A549 (cell line): ENCODE results near the gene KCNQ5. TPM values are rescaled to one million over a fixed set of nuclear protein-coding genes. Genes with fewer than 3 reads are reported as not detected.

Experiments
- ATAC-seq, 2 experiments: fragments of 200-7000 bp in 1 of 2; fragments of >200 bp in 1 of 2; cut with Nextera tagmentation in 1 of 2; cut with Tn5 transposase in 1 of 2; 3 replicates each; pipeline versions ENCODE4 v1.8.0 to v1.9.1; 2018 to 2020; ENCODE audit warnings: mild to moderate bottlenecking in 1 of 2, moderate library complexity in 1 of 2
- CTCF ChIA-PET: fragments of 300-600 bp; sonication (Branson Sonifier 250); formaldehyde crosslinking; extraction: SDS; loops from one replicate; lab custom pipeline; 2021; ENCODE audit warnings: antibody characterized with exemption, inconsistent platforms; lab: Yijun Ruan, JAX
- POLR2A ChIA-PET: fragments of 350-600 bp; formaldehyde crosslinking; extraction: SDS; loops from one replicate; lab custom pipeline; 2021; ENCODE audit warnings: antibody characterized with exemption, inconsistent platforms; lab: Yijun Ruan, JAX
- DNase-seq, 2 experiments: peaks; one replicate each; pipeline versions ENCODE4 v3.0.0 to v3.0.0-alpha.2; 2011 to 2016; ENCODE audit warnings: low read depth in 1 of 2, low spot score in 1 of 2
- FAIRE-seq: peaks from 2 replicates; lab custom pipeline; 2011; peaks lifted over from hg19 to GRCh38; lab: Jason Lieb, UNC
- H3K27ac ChIP-seq, 2 experiments: fragments of >200 bp; sonication (Bioruptor Twin); formaldehyde crosslinking; 3 replicates each; pipeline ENCODE4 v1.5.1; 2016 to 2017
- H3K4me1 ChIP-seq: fragments of >200 bp; sonication (Bioruptor Twin); formaldehyde crosslinking; 3 replicates; pipeline ENCODE4 v1.6.1; 2016
- H3K4me2 ChIP-seq: fragments of >200 bp; sonication (Bioruptor Twin); formaldehyde crosslinking; 3 replicates; pipeline ENCODE4 v1.6.1; 2016
- H3K4me3 ChIP-seq: fragments of >200 bp; sonication (Bioruptor Twin); formaldehyde crosslinking; 3 replicates; pipeline ENCODE4 v1.5.1; 2016
- H3K9me3 ChIP-seq: fragments of >200 bp; sonication (Bioruptor Twin); formaldehyde crosslinking; 3 replicates; pipeline ENCODE4 v1.6.1; 2016
- CBX8 ChIP-seq: fragments of 200-600 bp; sonication (generic); IDR thresholded peaks from 2 replicates; pipeline ENCODE4 v1.6.1; 2016
- CEBPB ChIP-seq, 2 experiments: fragments of >200 bp in 1 of 2; sonication (Bioruptor Twin) in 1 of 2; formaldehyde crosslinking in 1 of 2; IDR thresholded peaks; 2 replicates each; pipeline ENCODE4 v1.6.1; 2012 to 2016
- EHF ChIP-seq: fragments of 250-450 bp; sonication (Bioruptor Pico); IDR thresholded peaks from 2 replicates; pipeline ENCODE4 v1.5.0; 2020; ENCODE audit warnings: mild to moderate bottlenecking
- EHMT2 ChIP-seq: fragments of 200-600 bp; sonication (generic); IDR thresholded peaks from 2 replicates; pipeline ENCODE4 v1.6.1; 2016; ENCODE audit warnings: antibody characterized with exemption, low read depth, mild to moderate bottlenecking, moderate library complexity
- EP300 ChIP-seq, 2 experiments: fragments of >200 bp; sonication (Bioruptor Twin); formaldehyde crosslinking; IDR thresholded peaks; 2 replicates in 1 of 2; 3 replicates in 1 of 2; pipeline ENCODE4 v1.6.1; 2016 to 2017
- FOSB ChIP-seq: fragments of 250-450 bp; sonication (Bioruptor Pico); IDR thresholded peaks from 2 replicates; pipeline ENCODE4 v1.5.0; 2020; ENCODE audit warnings: mild to moderate bottlenecking, moderate library complexity
- FOSL2 ChIP-seq, 2 experiments: fragments of 450-650 bp in 1 of 2; fragments of >200 bp in 1 of 2; sonication (Bioruptor Twin) in 1 of 2; formaldehyde crosslinking; IDR thresholded peaks; 2 replicates each; pipeline versions ENCODE4 v1.5.0 to v1.6.1; 2016 to 2020; ENCODE audit warnings: mild to moderate bottlenecking in 1 of 2, moderate library complexity in 1 of 2
- FOXS1 ChIP-seq: fragments of 250-450 bp; sonication (Bioruptor Pico); IDR thresholded peaks from 2 replicates; pipeline ENCODE4 v1.5.0; 2020; ENCODE audit warnings: mild to moderate bottlenecking, moderate library complexity
- GATA3 ChIP-seq: IDR thresholded peaks from 2 replicates; pipeline ENCODE4 v1.6.1; 2012; ENCODE audit warnings: borderline replicate concordance
- HDAC2 ChIP-seq: fragments of 200-600 bp; sonication (generic); IDR thresholded peaks from 2 replicates; pipeline ENCODE4 v1.6.1; 2016
- JUNB ChIP-seq: fragments of >200 bp; sonication (Bioruptor Twin); formaldehyde crosslinking; IDR thresholded peaks from 2 replicates; pipeline ENCODE4 v1.6.1; 2016
- MAFK ChIP-seq: fragments of 450-650 bp; IDR thresholded peaks from 2 replicates; pipeline ENCODE4 v1.6.1; 2014; ENCODE audit not compliant: partially characterized antibody
- NFE2L2 ChIP-seq: fragments of 150-350 bp; conservative IDR thresholded peaks from 2 replicates; pipeline ENCODE4 v1.6.1; 2014; ENCODE audit warnings: low read length
- NR3C1 ChIP-seq: fragments of >200 bp; sonication (Bioruptor Twin); formaldehyde crosslinking; IDR thresholded peaks from 3 replicates; pipeline ENCODE4 v1.6.1; 2017
- PHF8 ChIP-seq: fragments of 200-600 bp; sonication (generic); IDR thresholded peaks from 2 replicates; pipeline ENCODE4 v1.6.1; 2016; ENCODE audit warnings: low read depth, mild to moderate bottlenecking, antibody characterized with exemption, moderate library complexity, borderline replicate concordance
- RAD21 ChIP-seq, 2 experiments: fragments of >200 bp in 1 of 2; sonication (Bioruptor Twin) in 1 of 2; formaldehyde crosslinking in 1 of 2; IDR thresholded peaks in 1 of 2; conservative IDR thresholded peaks in 1 of 2; 2 replicates in 1 of 2; 3 replicates in 1 of 2; pipeline ENCODE4 v1.6.1; 2012 to 2018; ENCODE audit warnings: inconsistent platforms in 1 of 2
- RNF2 ChIP-seq: fragments of 200-600 bp; sonication (generic); IDR thresholded peaks from 2 replicates; pipeline ENCODE4 v1.6.1; 2016; ENCODE audit warnings: low read depth, mild to moderate bottlenecking, antibody characterized with exemption, moderate library complexity, borderline replicate concordance
- SMC3 ChIP-seq: fragments of >200 bp; sonication (Bioruptor Twin); formaldehyde crosslinking; IDR thresholded peaks from 3 replicates; pipeline ENCODE4 v1.6.1; 2018; ENCODE audit warnings: inconsistent platforms
- TFCP2L1 ChIP-seq: fragments of 250-450 bp; sonication (Bioruptor Pico); IDR thresholded peaks from 2 replicates; pipeline ENCODE4 v1.5.0; 2021; ENCODE audit warnings: mild to moderate bottlenecking
- ZFP36 ChIP-seq: fragments of 450-650 bp; IDR thresholded peaks from 2 replicates; pipeline ENCODE4 v1.6.1; 2014; ENCODE audit warnings: borderline replicate concordance; ENCODE audit not compliant: partially characterized antibody
- ZSCAN20 ChIP-seq: fragments of 250-450 bp; sonication (Bioruptor Pico); IDR thresholded peaks from 2 replicates; pipeline ENCODE4 v1.8.0; 2022; ENCODE audit warnings: mild to moderate bottlenecking, moderate library complexity
- WGBS: methylation state at CpG from one replicate; pipeline ENCODE4 v1.1.6; 2017; ENCODE audit errors: missing lambda C conversion rate; 5-methylcytosine and 5-hydroxymethylcytosine counted together
- polyA plus RNA-seq, 4 experiments: library from polyadenylated mRNA; depleted of rRNA in 3 of 4; stranded (reverse); fragments of >200 nt; fragmentation: RNase III in 1 of 4; extraction: RNeasy Plus Mini Kit Qiagen cat#74134 plus additional on column Dnase treatment in 1 of 4; gene quantifications; 2 replicates in 3 of 4; 3 replicates in 1 of 4; pipeline ENCODE4 v1.2.3, GENCODE V29; 2011 to 2017
- TF ChIP-seq, protein P1 (sequence below): fragments of 250-450 bp; sonication (Bioruptor Pico); IDR thresholded peaks from 2 replicates; pipeline ENCODE4 v1.5.0; 2021; ENCODE audit warnings: mild to moderate bottlenecking, moderate library complexity, borderline replicate concordance
- TF ChIP-seq, protein P2 (sequence below): fragments of 450-650 bp; IDR thresholded peaks from 2 replicates; pipeline ENCODE4 v1.6.1; 2014; ENCODE audit warnings: antibody characterized with exemption
- TF ChIP-seq, protein P3 (sequence below): IDR thresholded peaks from 2 replicates; pipeline ENCODE4 v1.6.1; 2012
- TF ChIP-seq, protein P4 (sequence below): fragments of >200 bp; sonication (Bioruptor Twin); formaldehyde crosslinking; IDR thresholded peaks from 2 replicates; pipeline ENCODE4 v1.6.1; 2016

KCNQ5 gene
- polyA plus RNA-seq, 2 of the 4 experiments (the other 2 are of a cell fraction), result 1.2 to 1.3 TPM

DNA sequence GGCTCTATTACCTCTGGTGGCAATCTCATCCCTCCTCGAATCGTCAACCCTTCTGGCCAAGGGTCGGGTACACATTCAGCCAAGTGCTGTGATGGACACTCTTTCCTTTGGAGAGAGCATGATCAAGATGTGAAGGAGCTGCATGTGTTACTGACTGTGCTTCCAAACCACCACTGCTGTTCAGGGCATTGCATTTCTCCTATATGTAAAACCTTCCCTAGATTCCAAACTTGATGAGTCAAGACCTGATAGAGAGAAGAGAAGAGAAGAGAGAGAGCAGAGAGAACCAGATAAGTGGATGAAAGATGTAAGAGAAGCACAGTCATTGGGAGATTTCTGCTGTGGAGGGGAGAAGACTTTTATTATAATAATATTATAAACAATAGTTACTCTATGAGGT lies 162.2 kb downstream of the KCNQ5 start (continued):
- TF ChIP-seq ZFP36 (no peak), HDAC2 (no peak), MAFK (no peak), FOXS1 (CRISPR knock-in tag) (no peak)

DNA sequence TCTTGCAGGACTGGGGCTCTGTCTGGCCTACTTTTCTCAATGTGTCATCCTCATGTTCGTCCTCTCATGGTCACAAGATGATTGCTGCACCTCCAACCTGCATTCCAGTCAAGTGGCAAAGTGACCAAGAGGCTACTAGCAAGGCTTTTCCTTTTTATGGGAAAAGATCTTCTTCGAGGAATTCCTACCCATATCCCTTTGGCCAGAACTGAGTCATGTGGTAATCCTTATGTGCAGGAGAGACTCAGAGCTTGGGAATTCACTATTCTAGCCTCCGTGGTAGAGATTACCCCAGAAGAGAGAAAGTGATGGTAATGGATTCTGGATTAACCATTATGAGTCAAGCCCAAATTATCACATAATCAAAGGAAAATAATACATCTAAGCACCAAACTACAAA lies 162.7 kb downstream of the KCNQ5 start:
- ChIA-PET CTCF (no interaction called here), POLR2A (no interaction called here)
- Histone ChIP-seq H3K4me3 (no peak overlapping the region), H3K9me3 (no peaks in the 10 kb centered on the region), H3K4me1 (peaks cover 22% of the 10 kb centered on the region), H3K27ac (no peak overlapping the region), H3K4me2 (no peak overlapping the region)
- DNase-seq, result peak in 1 of 2 experiments; percentile 3
- TF ChIP-seq NR3C1, result no peak
- no peak for TF ChIP-seq FOXS1 (CRISPR knock-in tag)
- TF ChIP-seq ZFP36, result no peak
- TF ChIP-seq, protein P1, sequence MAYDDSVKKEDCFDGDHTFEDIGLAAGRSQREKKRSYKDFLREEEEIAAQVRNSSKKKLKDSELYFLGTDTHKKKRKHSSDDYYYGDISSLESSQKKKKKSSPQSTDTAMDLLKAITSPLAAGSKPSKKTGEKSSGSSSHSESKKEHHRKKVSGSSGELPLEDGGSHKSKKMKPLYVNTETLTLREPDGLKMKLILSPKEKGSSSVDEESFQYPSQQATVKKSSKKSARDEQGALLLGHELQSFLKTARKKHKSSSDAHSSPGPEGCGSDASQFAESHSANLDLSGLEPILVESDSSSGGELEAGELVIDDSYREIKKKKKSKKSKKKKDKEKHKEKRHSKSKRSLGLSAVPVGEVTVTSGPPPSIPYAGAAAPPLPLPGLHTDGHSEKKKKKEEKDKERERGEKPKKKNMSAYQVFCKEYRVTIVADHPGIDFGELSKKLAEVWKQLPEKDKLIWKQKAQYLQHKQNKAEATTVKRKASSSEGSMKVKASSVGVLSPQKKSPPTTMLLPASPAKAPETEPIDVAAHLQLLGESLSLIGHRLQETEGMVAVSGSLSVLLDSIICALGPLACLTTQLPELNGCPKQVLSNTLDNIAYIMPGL (CRISPR knock-in tag), result no peak
- ATAC-seq, result no peak
- FAIRE-seq, result no peak
- 14% methylated on average over 3 of the region's 3 CpGs for WGBS

DNA sequence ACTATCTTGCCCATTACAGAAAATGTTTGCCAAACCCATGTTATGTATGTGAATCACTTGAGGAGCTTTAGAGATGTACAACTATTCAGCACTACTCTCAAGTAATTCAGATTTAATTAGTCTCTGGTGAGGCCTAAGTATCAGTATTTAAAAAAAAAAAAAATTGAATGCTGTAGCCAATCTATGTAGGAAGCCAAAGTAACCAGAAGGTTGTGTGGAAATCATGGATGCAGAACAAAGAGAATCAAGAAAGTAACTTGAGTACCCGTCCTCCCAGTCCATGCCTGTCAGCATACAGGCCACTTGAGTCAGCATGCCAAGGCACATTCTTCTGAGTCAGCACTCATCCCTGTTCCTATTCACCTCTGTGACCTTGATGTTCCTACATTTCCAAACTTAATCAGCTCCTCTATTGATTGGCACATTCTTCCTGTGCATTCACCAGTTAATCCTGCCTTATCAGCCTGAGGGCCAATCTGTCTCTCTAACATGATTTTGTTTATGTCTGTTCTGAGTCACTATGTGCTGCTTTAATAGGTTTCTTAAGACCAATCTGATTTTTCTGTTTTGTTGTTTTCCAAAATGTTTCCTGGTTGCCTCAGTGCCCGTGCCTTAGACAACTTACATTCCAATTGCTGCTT lies 165.6 kb downstream of the KCNQ5 start:
- Histone ChIP-seq H3K27ac (peak overlapping the region in 1 of 2 experiments; percentile 71; a peak in 3 of 6 replicates), H3K4me2 (peak overlapping the region; percentile 42), H3K4me1 (peaks cover 22% of the 10 kb centered on the region), H3K4me3 (no peak overlapping the region), H3K9me3 (no peaks in the 10 kb centered on the region)
- POLR2A ChIA-PET, result no interaction called here
- no peak for FAIRE-seq
- CTCF ChIA-PET, result no interaction called here
- peak; percentile 81 to 82 for ATAC-seq
- DNase-seq, result peak; percentile 7 to 47
- 8% methylated on average over 2 of the region's 2 CpGs for WGBS
- TF ChIP-seq MAFK, result peak; percentile 78
- TF ChIP-seq EHMT2, result no peak
- TF ChIP-seq EP300 (IDR thresholded peaks at IDR 0.05), result peak in 1 of 2 experiments; percentile 21; a peak in 1 of 5 replicates
- no peak for TF ChIP-seq FOSL2 (IDR thresholded peaks at IDR 0.05)
- peak; percentile 36; the same call in 1 of the 2 replicates for TF ChIP-seq FOSL2 (CRISPR knock-in tag; IDR thresholded peaks at IDR 0.05)

DNA sequence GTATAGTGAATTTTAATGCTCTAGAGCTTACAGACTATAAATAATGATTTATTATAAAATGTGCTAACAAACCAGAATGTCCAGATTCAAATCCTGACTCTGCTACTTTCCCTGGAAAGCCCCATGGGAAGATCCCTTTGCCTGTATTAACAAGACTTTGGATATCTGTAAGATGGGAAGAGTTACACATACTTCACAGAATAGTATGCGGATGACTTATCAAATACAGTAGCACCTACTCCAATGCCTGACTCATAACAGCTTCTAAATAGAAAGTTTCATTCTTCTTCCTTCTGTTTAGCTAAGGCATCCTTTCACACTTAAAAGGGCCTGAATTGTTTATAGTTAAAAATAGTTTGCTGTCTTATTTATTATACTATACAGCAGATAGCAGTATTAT lies 166.3 kb downstream of the KCNQ5 start:
- WGBS, result 36% methylated on average over 1 of the region's 1 CpG
- Histone ChIP-seq H3K27ac (peak overlapping the region in 1 of 2 experiments; percentile 71; a peak in 3 of 6 replicates), H3K4me1 (peaks cover 22% of the 10 kb centered on the region), H3K4me2 (peak overlapping the region; percentile 42), H3K9me3 (no peaks in the 10 kb centered on the region), H3K4me3 (no peak overlapping the region)
- TF ChIP-seq CBX8, result no peak
- no peak for TF ChIP-seq RAD21 (conservative IDR thresholded peaks at IDR 0.05 in 1 of 2, IDR thresholded peaks at IDR 0.05 in 1 of 2)
- TF ChIP-seq FOSB, result no peak
- TF ChIP-seq EHF (CRISPR knock-in tag), result no peak
- TF ChIP-seq CEBPB (IDR thresholded peaks at IDR 0.05), result no peak
- TF ChIP-seq, protein P2, sequence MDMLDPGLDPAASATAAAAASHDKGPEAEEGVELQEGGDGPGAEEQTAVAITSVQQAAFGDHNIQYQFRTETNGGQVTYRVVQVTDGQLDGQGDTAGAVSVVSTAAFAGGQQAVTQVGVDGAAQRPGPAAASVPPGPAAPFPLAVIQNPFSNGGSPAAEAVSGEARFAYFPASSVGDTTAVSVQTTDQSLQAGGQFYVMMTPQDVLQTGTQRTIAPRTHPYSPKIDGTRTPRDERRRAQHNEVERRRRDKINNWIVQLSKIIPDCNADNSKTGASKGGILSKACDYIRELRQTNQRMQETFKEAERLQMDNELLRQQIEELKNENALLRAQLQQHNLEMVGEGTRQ, result no peak
- no peak for TF ChIP-seq PHF8
- no peak for TF ChIP-seq SMC3
- TF ChIP-seq, protein P3, sequence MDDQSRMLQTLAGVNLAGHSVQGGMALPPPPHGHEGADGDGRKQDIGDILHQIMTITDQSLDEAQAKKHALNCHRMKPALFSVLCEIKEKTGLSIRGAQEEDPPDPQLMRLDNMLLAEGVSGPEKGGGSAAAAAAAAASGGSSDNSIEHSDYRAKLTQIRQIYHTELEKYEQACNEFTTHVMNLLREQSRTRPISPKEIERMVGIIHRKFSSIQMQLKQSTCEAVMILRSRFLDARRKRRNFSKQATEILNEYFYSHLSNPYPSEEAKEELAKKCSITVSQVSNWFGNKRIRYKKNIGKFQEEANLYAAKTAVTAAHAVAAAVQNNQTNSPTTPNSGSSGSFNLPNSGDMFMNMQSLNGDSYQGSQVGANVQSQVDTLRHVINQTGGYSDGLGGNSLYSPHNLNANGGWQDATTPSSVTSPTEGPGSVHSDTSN, result no peak
- TF ChIP-seq TFCP2L1 (CRISPR knock-in tag), result no peak
- no peak for TF ChIP-seq GATA3
- TF ChIP-seq, protein P4, sequence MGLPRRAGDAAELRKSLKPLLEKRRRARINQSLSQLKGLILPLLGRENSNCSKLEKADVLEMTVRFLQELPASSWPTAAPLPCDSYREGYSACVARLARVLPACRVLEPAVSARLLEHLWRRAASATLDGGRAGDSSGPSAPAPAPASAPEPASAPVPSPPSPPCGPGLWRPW, result no peak
- TF ChIP-seq RNF2, result no peak
- TF ChIP-seq NFE2L2, result no peak
- no peak for TF ChIP-seq ZSCAN20 (CRISPR knock-in tag)
- TF ChIP-seq JUNB, result no peak
- TF ChIP-seq FOSL2 (IDR thresholded peaks at IDR 0.05), result no peak
- TF ChIP-seq FOSL2 (CRISPR knock-in tag; IDR thresholded peaks at IDR 0.05), result no peak
- CTCF ChIA-PET, result interaction anchor here (0.5 kb wide), 1 partner anchor 186 kb away, joined by 3 read pairs; no protein-coding TSS in a partner anchor
- DNase-seq, result peak; percentile 5 to 11
- ATAC-seq, result peak; percentile 74 to 75; a peak in 5 of 6 replicates
- POLR2A ChIA-PET, result no interaction called here
- no peak for FAIRE-seq
